ENCODE results near the gene STARD10.

The STARD10 gene

DNA sequence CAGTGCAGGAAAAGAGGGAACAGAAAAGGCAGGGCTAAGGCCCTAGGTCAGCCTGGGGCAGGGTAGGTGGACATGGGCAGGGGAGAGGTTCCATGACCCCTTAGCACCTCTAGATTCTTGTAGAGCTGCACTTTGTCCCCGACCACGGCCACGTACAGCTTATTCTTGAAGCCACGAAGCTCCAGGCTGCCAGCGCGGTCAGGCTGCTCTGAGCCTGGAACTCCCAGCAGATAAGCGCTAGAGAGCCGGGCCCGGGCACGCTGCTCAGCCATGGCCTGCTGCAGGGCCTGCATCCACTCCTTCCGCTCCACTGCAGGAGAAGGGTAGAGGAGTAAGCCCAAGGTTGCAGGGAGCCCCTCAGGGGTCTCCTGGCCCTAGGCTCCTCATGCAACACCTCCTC, 83.6 kb downstream of the STARD10 start:
- TF ChIP-seq, protein P1, sequence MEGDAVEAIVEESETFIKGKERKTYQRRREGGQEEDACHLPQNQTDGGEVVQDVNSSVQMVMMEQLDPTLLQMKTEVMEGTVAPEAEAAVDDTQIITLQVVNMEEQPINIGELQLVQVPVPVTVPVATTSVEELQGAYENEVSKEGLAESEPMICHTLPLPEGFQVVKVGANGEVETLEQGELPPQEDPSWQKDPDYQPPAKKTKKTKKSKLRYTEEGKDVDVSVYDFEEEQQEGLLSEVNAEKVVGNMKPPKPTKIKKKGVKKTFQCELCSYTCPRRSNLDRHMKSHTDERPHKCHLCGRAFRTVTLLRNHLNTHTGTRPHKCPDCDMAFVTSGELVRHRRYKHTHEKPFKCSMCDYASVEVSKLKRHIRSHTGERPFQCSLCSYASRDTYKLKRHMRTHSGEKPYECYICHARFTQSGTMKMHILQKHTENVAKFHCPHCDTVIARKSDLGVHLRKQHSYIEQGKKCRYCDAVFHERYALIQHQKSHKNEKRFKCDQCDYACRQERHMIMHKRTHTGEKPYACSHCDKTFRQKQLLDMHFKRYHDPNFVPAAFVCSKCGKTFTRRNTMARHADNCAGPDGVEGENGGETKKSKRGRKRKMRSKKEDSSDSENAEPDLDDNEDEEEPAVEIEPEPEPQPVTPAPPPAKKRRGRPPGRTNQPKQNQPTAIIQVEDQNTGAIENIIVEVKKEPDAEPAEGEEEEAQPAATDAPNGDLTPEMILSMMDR (IDR thresholded peaks at IDR 0.05; ENCODE audit: control insufficient read depth, extremely low read depth, insufficient read depth) = no peak
- no peak overlapping the region for H3K4me3 ChIP-seq (ENCODE audit: low read depth, low read length)
- no peak for DNase-seq (ENCODE audit: low read depth)

DNA sequence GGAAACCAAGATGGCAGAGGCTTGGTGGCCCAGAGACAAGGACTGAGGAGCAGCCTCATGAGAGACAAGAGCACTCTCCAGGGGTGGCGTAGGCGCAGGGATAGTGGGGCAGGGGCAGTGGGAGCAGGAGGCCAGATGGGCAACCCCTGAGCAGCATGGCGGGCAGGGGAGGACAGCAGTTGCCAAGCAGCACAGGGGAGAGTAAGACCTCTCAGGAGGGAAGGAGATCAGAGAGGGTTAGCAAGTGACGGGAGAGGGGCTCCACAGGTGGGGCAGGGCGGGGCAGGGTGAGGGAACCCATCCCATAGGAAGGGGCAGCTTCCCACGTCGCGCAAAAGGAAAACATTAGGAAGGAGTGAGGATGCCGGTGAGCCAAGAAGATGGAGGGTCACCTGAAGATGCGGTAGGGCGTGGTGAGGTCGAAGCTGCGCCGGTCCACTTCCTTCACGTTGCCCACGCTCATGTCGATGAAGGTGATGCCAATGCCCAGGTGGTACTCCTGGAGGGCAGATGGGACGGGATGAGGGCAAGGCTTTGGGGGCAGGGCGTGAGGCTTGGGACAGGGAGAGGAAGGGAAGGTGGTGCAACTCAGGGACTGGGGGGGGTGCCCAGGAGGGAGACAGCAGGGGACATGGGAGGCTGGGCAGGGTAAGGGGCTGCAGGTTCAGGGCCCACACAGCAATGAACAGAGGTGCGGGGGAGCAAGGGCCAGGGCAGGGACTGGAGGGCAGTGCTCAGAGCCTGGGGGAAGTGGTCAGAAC, 84.2 kb downstream of the STARD10 start:
- H3K4me3 ChIP-seq (ENCODE audit: low read depth, low read length) = no peak overlapping the region
- TF ChIP-seq, protein P1 (IDR thresholded peaks at IDR 0.05; ENCODE audit: control insufficient read depth, extremely low read depth, insufficient read depth) = no peak
- DNase-seq (ENCODE audit: low read depth) = no peak

DNA sequence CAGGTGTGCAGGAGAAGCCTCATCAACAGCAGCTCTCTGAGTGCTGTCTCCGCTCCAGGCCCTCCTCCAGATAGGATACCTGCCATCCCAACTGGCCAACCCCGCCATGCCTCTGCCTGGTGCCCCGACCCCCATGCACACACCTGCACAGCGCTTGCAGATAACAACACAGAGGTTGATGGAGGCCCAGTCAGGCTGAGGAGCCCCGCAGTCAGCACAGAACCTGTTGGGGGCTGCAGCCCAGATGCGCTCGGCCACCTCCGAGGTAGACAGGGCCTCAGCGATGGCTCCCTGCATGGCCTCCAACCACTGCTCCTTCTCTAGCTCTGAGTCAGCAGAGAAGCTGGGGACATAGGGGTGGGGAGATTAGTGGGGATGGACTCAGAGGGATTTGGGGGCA, 86.8 kb downstream of the STARD10 start:
- no peak for DNase-seq (ENCODE audit: low read depth)
- H3K4me3 ChIP-seq (ENCODE audit: low read depth, low read length) = no peak overlapping the region
- TF ChIP-seq, protein P1 (IDR thresholded peaks at IDR 0.05; ENCODE audit: control insufficient read depth, extremely low read depth, insufficient read depth) = no peak

DNA sequence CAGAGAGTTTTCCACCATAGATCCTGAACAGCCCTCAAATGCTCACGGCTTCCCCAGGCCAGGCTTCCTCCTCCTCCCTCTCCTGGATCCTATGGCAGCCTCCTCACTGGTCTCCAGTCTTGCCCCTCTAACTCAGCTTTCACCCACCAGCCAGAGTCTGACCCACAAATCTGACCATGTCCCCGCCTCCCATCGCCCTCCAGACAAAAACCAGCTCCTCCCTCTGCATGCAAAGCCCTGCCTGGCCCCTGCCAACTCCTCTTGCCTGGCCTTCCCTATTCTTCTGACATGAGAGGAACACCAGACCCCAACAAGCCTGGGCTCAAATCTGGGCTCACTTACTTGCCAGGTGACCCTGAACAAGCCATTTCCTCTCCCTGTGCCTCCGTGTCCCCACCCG, 87.3 kb downstream of the STARD10 start:
- TF ChIP-seq, protein P1 (IDR thresholded peaks at IDR 0.05; ENCODE audit: control insufficient read depth, extremely low read depth, insufficient read depth) = no peak
- H3K4me3 ChIP-seq (ENCODE audit: low read depth, low read length) = no peak overlapping the region
- DNase-seq (ENCODE audit: low read depth) = no peak

DNA sequence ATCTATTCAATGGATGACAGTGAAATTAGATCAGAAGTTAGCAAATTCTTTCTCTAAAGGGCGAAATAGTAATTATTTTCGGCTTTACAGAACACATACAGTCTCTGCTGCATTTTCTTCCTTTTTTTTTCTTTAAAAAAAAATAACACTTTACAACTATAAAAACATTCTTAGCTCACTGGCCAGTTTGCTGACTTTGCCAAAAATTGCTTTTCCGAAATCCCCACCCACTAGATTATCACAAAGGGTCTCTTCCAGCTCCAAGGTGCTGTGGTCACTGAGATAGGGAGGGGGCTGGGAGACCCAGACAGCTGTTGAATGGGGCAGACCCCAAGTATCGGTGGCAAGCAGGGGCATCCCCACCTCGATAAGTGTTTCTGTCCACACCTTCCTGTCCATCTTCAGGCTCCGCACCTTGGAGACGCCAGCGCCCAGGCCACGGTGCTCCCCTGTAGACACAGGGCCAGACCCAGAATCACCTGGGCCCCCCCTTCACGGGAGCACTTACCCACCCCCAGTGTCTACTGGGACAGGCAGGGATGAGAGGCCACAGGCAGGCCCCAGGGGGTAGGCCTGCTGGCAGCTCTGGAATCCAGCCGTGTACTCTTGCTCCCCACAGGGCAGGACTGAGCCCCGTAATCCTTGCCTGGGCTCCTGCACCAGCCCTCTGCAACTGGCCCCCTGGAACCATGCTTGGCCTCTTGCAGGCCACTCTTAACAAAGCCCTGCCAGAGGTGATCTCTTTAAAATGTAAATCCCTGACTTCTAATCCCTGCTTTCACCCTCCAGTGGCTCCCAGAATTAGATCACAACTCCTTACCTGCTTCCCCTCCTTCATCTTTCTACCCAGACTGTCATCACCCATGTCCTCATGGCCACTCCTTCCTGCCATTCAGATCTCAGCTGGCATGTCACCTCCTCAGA, 88.1 kb downstream of the STARD10 start:
- DNase-seq (ENCODE audit: low read depth) = no peak
- TF ChIP-seq, protein P1 (IDR thresholded peaks at IDR 0.05; ENCODE audit: control insufficient read depth, extremely low read depth, insufficient read depth) = no peak
- H3K4me3 ChIP-seq (ENCODE audit: low read depth, low read length) = no peak overlapping the region

DNA sequence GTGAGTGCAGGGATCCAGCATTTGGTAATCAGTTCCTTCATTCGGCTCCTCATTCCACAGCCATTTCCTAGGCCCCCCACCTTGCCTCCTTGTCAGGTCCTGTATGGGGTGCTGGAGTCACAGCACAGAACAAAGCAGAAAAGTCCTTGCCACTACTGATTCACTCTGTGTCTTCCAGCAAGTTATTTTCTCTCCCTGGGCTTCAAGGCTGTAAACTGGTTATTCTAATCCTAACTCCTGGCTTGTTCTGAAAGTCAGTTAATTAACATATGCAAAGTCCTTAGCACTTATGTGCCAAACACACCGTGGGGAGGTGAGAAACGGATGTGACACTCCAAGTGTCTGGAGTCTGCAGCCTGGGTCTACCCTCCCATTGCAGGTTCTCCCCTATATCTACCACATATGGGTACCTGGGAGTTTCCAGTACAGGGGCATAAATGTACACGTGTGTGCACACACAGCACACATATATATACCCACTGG, 89.0 kb downstream of the STARD10 start:
- TF ChIP-seq, protein P1 (IDR thresholded peaks at IDR 0.05; ENCODE audit: control insufficient read depth, extremely low read depth, insufficient read depth) = no peak
- no peak overlapping the region for H3K4me3 ChIP-seq (ENCODE audit: low read depth, low read length)
- DNase-seq (ENCODE audit: low read depth) = no peak

Data from LNCaP clone FGC (cell line).